HepG2 (cell line): ENCODE data around the gene HEXIM1. TPM values are rescaled to one million over a fixed set of nuclear protein-coding genes. Genes with fewer than 3 reads are reported as not detected.

Source experiments
- ARID2 ChIP-seq: sonication (generic); formaldehyde crosslinking; IDR thresholded peaks from 2 replicates; pipeline ENCODE4 v1.8.1; 2022; ENCODE audit warnings: mild to moderate bottlenecking, missing genetic modification reagents, borderline replicate concordance
- CAMTA2 ChIP-seq: sonication (generic); formaldehyde crosslinking; IDR thresholded peaks from 2 replicates; pipeline ENCODE4 v1.4.0; 2020; ENCODE audit warnings: mild to moderate bottlenecking, missing genetic modification reagents, borderline replicate concordance
- CBFB ChIP-seq: sonication (generic); formaldehyde crosslinking; IDR thresholded peaks from 2 replicates; pipeline ENCODE4 v1.4.0; 2020; ENCODE audit warnings: missing genetic modification reagents
- CEBPB ChIP-seq: IDR thresholded peaks from 2 replicates; pipeline ENCODE4 v1.6.1; 2011; ENCODE audit warnings: low read depth, low read length, improper control_type of control experiment, borderline replicate concordance
- DNMT3B ChIP-seq: conservative IDR thresholded peaks from 2 replicates; pipeline ENCODE4 v1.6.1; 2016; ENCODE audit warnings: missing biosample characterization, control low read depth
- ELF3 ChIP-seq: IDR thresholded peaks from 2 replicates; pipeline ENCODE4 v1.6.1; 2016; ENCODE audit warnings: missing genetic modification reagents, missing compliant biosample characterization
- HNF4A ChIP-seq: sonication (generic); formaldehyde crosslinking; IDR thresholded peaks from 2 replicates; pipeline ENCODE4 v1.4.0; 2020; ENCODE audit warnings: missing genetic modification reagents
- KMT2B ChIP-seq: IDR thresholded peaks from 2 replicates; pipeline ENCODE4 v1.6.1; 2016; ENCODE audit warnings: missing genetic modification reagents, missing compliant biosample characterization
- MED1 ChIP-seq: sonication (generic); formaldehyde crosslinking; IDR thresholded peaks from 2 replicates; pipeline ENCODE4 v1.4.0; 2020; ENCODE audit warnings: missing genetic modification reagents
- NFIC ChIP-seq: IDR thresholded peaks from 2 replicates; pipeline ENCODE4 v1.6.1; 2012; ENCODE audit warnings: mild to moderate bottlenecking, low read length, inconsistent platforms
- NPAS2 ChIP-seq: sonication (generic); formaldehyde crosslinking; IDR thresholded peaks from 2 replicates; pipeline ENCODE4 v1.8.0; 2022; ENCODE audit warnings: mild to moderate bottlenecking, missing genetic modification reagents, borderline replicate concordance
- RNF2 ChIP-seq: fragments of 450-650 bp; conservative IDR thresholded peaks from 2 replicates; pipeline ENCODE4 v1.6.1; 2016; ENCODE audit warnings: low read depth
- SIN3A ChIP-seq: IDR thresholded peaks from 2 replicates; pipeline ENCODE4 v1.6.1; 2011; ENCODE audit warnings: low read depth, mild to moderate bottlenecking, control low read depth, low read length, borderline replicate concordance
- SOX5 ChIP-seq: IDR thresholded peaks from 2 replicates; pipeline ENCODE4 v1.6.1; 2016; ENCODE audit warnings: borderline replicate concordance
- ZNF24 ChIP-seq: fragments of 450-650 bp; IDR thresholded peaks from 2 replicates; pipeline ENCODE4 v1.6.1; 2017; ENCODE audit warnings: antibody characterized with exemption, mild to moderate bottlenecking
- ZNF292 ChIP-seq: sonication (generic); formaldehyde crosslinking; IDR thresholded peaks from 2 replicates; pipeline ENCODE4 v1.8.1; 2022; ENCODE audit warnings: mild to moderate bottlenecking, low read depth, missing genetic modification reagents, borderline replicate concordance
- ZNF652 ChIP-seq: IDR thresholded peaks from 2 replicates; pipeline ENCODE4 v1.6.1; 2016; ENCODE audit warnings: low read depth, borderline replicate concordance
- polyA plus RNA-seq, 8 experiments: library from polyadenylated mRNA; depleted of rRNA in 3 of 8; stranded (reverse) in 7 of 8; unstranded in 1 of 8; fragments of >200 nt; fragmentation: Illumina TruSeq in 4 of 8; extraction: Trizol in 4 of 8; gene quantifications; 2 replicates each; pipeline versions ENCODE4 v1.2.1 to v1.2.3, GENCODE V29; 2011 to 2016; ENCODE audit warnings: low read depth in 4 of 8, missing spikeins in 1 of 8, mixed read lengths in 1 of 8; ENCODE audit not compliant: insufficient read depth in 1 of 8
- total RNA-seq, 5 experiments: library from RNA; depleted of rRNA; stranded (reverse); fragments of >200 nt; fragmentation: Illumina TruSeq; extraction: Trizol; gene quantifications; 2 replicates each; pipeline ENCODE4 v1.2.3, GENCODE V29; 2016; ENCODE audit warnings: low read depth in 1 of 5
- TF ChIP-seq, protein P1 (sequence below): sonication (generic); formaldehyde crosslinking; IDR thresholded peaks from 2 replicates; pipeline ENCODE4 v1.5.1; 2020; ENCODE audit warnings: missing genetic modification reagents, mild to moderate bottlenecking, borderline replicate concordance
- TF ChIP-seq, protein P2 (sequence below): sonication (generic); formaldehyde crosslinking; IDR thresholded peaks from 2 replicates; pipeline ENCODE4 v1.5.1; 2020; ENCODE audit warnings: missing genetic modification reagents, mild to moderate bottlenecking, borderline replicate concordance
- TF ChIP-seq, protein P3 (sequence below): sonication (generic); formaldehyde crosslinking; IDR thresholded peaks from 2 replicates; pipeline ENCODE4 v1.4.0; 2020; ENCODE audit warnings: missing genetic modification reagents, borderline replicate concordance

The HEXIM1 gene
- total and polyA plus RNA-seq, 2 of the 13 experiments (the other 11 are each of a cell fraction or from before 2014, with no cell fraction given), result 10.5 to 16.6 TPM

DNA sequence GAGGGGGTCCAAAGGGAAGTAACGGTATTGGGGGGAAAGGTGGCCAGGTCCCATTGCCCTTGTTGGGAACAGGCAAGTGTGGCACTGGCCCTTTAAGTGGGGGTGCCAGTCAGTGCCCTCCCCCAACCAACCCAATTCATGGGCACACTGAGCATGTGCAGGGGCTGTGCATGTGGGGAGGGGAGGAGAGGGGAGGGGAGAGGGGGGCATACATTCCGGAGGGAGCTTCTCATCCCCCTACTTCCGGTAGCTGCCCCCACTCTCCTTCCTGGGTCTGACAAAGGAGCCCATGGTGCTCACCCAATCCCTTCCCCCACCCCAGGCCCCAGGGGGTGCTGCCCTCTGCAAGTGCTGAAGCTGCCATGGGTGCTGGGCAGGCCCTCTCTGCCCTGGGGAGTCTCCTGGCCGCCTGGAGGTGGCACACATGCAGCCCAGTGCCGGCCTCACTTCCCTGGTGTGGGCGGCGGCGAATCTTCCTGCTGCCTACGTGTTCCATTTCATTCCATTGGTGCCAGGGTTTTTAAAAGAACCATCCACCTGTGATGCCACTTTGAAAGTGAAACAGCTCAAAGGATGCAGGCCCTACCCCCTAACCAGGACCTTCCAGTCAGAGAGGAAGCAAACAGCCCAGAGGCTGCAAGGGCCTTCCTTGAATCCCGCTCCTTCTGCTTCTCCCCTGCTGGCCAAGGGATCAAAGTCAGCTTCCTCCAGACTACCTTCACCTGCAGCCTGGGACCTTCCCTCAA is 24.4 kb downstream of the HEXIM1 start (continued):
- TF ChIP-seq, protein P1, sequence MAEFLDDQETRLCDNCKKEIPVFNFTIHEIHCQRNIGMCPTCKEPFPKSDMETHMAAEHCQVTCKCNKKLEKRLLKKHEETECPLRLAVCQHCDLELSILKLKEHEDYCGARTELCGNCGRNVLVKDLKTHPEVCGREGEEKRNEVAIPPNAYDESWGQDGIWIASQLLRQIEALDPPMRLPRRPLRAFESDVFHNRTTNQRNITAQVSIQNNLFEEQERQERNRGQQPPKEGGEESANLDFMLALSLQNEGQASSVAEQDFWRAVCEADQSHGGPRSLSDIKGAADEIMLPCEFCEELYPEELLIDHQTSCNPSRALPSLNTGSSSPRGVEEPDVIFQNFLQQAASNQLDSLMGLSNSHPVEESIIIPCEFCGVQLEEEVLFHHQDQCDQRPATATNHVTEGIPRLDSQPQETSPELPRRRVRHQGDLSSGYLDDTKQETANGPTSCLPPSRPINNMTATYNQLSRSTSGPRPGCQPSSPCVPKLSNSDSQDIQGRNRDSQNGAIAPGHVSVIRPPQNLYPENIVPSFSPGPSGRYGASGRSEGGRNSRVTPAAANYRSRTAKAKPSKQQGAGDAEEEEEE (CRISPR knock-in tag), result no peak
- TF ChIP-seq CAMTA2 (CRISPR knock-in tag) (no peak), CBFB (CRISPR knock-in tag) (peak; percentile 56; the same call in 1 of the 2 replicates), CEBPB (no peak), SIN3A (no peak), NPAS2 (CRISPR knock-in tag) (no peak), MED1 (peak; percentile 78), HNF4A (CRISPR knock-in tag) (no peak), ZNF652 (0 out of 2 replicates have a peak, but pooled peaks have one; percentile 41), ZNF24 (no peak), ELF3 (CRISPR knock-in tag) (peak; percentile 80; the same call in 1 of the 2 replicates), RNF2 (no peak), DNMT3B (CRISPR knock-in tag) (no peak; the same call in 1 of the 2 replicates), KMT2B (no peak), ARID2 (CRISPR knock-in tag) (no peak), NFIC (no peak), ZNF292 (CRISPR knock-in tag) (no peak; the same call in 1 of the 2 replicates), SOX5 (CRISPR knock-in tag) (peak; percentile 61; the same call in 1 of the 2 replicates)
- TF ChIP-seq, protein P2, sequence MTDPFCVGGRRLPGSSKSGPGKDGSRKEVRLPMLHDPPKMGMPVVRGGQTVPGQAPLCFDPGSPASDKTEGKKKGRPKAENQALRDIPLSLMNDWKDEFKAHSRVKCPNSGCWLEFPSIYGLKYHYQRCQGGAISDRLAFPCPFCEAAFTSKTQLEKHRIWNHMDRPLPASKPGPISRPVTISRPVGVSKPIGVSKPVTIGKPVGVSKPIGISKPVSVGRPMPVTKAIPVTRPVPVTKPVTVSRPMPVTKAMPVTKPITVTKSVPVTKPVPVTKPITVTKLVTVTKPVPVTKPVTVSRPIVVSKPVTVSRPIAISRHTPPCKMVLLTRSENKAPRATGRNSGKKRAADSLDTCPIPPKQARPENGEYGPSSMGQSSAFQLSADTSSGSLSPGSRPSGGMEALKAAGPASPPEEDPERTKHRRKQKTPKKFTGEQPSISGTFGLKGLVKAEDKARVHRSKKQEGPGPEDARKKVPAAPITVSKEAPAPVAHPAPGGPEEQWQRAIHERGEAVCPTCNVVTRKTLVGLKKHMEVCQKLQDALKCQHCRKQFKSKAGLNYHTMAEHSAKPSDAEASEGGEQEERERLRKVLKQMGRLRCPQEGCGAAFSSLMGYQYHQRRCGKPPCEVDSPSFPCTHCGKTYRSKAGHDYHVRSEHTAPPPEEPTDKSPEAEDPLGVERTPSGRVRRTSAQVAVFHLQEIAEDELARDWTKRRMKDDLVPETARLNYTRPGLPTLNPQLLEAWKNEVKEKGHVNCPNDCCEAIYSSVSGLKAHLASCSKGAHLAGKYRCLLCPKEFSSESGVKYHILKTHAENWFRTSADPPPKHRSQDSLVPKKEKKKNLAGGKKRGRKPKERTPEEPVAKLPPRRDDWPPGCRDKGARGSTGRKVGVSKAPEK (CRISPR knock-in tag), result peak; percentile 26; the same call in 1 of the 2 replicates
- TF ChIP-seq, protein P3, sequence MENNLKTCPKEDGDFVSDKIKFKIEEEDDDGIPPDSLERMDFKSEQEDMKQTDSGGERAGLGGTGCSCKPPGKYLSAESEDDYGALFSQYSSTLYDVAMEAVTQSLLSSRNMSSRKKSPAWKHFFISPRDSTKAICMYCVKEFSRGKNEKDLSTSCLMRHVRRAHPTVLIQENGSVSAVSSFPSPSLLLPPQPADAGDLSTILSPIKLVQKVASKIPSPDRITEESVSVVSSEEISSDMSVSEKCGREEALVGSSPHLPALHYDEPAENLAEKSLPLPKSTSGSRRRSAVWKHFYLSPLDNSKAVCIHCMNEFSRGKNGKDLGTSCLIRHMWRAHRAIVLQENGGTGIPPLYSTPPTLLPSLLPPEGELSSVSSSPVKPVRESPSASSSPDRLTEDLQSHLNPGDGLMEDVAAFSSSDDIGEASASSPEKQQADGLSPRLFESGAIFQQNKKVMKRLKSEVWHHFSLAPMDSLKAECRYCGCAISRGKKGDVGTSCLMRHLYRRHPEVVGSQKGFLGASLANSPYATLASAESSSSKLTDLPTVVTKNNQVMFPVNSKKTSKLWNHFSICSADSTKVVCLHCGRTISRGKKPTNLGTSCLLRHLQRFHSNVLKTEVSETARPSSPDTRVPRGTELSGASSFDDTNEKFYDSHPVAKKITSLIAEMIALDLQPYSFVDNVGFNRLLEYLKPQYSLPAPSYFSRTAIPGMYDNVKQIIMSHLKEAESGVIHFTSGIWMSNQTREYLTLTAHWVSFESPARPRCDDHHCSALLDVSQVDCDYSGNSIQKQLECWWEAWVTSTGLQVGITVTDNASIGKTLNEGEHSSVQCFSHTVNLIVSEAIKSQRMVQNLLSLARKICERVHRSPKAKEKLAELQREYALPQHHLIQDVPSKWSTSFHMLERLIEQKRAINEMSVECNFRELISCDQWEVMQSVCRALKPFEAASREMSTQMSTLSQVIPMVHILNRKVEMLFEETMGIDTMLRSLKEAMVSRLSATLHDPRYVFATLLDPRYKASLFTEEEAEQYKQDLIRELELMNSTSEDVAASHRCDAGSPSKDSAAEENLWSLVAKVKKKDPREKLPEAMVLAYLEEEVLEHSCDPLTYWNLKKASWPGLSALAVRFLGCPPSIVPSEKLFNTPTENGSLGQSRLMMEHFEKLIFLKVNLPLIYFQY (CRISPR knock-in tag), result no peak
